Measurements from ENCODE around the gene RAD23A.

DNA sequence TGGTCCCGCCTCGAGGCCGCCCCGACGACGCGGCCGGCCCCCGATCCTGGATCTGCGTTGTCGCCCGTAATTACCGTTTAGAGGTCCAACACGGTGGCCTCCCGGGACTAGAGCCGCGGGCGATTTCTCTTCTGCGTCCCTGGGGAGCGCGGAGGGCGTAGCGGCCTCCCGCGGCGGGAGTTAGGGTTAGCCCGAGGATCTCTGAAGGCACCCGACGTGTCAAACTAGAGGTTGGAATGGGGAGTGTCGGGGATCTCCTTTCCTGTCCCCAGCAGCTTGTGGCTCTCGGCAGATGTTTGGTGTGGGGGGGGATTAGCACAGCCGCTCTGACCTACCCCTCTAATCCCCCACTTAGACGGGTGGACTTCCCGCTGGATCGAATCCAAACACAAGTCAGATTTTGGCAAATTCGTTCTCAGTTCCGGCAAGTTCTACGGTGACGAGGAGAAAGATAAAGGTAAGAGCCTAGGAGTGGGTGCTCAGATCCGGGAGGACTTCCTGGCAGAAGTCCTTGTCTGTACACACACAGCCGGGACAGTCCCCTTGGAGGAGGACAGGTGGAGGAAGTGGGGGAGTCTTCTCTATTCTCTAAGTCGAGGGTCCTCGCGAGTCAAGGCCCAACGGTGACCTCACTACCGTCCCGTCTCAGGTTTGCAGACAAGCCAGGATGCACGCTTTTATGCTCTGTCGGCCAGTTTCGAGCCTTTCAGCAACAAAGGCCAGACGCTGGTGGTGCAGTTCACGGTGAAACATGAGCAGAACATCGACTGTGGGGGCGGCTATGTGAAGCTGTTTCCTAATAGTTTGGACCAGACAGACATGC is 6.7 kb upstream of the RAD23A start:
- TF ChIP-seq EZH2 (IDR thresholded peaks at IDR 0.05; ENCODE audit: borderline replicate concordance, insufficient read depth, low read length, poor library complexity, severe bottlenecking), result no peak
- TF ChIP-seq, protein P1, sequence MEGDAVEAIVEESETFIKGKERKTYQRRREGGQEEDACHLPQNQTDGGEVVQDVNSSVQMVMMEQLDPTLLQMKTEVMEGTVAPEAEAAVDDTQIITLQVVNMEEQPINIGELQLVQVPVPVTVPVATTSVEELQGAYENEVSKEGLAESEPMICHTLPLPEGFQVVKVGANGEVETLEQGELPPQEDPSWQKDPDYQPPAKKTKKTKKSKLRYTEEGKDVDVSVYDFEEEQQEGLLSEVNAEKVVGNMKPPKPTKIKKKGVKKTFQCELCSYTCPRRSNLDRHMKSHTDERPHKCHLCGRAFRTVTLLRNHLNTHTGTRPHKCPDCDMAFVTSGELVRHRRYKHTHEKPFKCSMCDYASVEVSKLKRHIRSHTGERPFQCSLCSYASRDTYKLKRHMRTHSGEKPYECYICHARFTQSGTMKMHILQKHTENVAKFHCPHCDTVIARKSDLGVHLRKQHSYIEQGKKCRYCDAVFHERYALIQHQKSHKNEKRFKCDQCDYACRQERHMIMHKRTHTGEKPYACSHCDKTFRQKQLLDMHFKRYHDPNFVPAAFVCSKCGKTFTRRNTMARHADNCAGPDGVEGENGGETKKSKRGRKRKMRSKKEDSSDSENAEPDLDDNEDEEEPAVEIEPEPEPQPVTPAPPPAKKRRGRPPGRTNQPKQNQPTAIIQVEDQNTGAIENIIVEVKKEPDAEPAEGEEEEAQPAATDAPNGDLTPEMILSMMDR (IDR thresholded peaks at IDR 0.05; ENCODE audit: poor library complexity, severe bottlenecking), result no peak
- TF ChIP-seq, protein P2, sequence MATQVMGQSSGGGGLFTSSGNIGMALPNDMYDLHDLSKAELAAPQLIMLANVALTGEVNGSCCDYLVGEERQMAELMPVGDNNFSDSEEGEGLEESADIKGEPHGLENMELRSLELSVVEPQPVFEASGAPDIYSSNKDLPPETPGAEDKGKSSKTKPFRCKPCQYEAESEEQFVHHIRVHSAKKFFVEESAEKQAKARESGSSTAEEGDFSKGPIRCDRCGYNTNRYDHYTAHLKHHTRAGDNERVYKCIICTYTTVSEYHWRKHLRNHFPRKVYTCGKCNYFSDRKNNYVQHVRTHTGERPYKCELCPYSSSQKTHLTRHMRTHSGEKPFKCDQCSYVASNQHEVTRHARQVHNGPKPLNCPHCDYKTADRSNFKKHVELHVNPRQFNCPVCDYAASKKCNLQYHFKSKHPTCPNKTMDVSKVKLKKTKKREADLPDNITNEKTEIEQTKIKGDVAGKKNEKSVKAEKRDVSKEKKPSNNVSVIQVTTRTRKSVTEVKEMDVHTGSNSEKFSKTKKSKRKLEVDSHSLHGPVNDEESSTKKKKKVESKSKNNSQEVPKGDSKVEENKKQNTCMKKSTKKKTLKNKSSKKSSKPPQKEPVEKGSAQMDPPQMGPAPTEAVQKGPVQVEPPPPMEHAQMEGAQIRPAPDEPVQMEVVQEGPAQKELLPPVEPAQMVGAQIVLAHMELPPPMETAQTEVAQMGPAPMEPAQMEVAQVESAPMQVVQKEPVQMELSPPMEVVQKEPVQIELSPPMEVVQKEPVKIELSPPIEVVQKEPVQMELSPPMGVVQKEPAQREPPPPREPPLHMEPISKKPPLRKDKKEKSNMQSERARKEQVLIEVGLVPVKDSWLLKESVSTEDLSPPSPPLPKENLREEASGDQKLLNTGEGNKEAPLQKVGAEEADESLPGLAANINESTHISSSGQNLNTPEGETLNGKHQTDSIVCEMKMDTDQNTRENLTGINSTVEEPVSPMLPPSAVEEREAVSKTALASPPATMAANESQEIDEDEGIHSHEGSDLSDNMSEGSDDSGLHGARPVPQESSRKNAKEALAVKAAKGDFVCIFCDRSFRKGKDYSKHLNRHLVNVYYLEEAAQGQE (IDR thresholded peaks at IDR 0.05; ENCODE audit: borderline replicate concordance), result peak; percentile 8
